H1 (cell line): ENCODE data around the gene HS3ST3B1. TPM values are rescaled to one million over a fixed set of nuclear protein-coding genes. Genes with fewer than 3 reads are reported as not detected.

Experiments used
- CTCF ChIA-PET: fragments of 300-600 bp; sonication (Branson Sonifier 250); formaldehyde crosslinking; loops from one replicate; lab custom pipeline; 2021; ENCODE audit not compliant: partially characterized antibody; lab: Charles Lee
- POLR2A ChIA-PET: fragments of 300-600 bp; sonication (Branson Sonifier 250); formaldehyde crosslinking; loops from one replicate; lab custom pipeline; 2021; ENCODE audit warnings: inconsistent platforms; ENCODE audit not compliant: partially characterized antibody; lab: Charles Lee
- DNase-seq, 2 experiments: peaks; one replicate each; pipeline versions ENCODE4 v3.0.0 to v3.0.0-alpha.2; 2010 to 2022; ENCODE audit warnings: low spot score in 2 of 2, low read depth in 1 of 2, mixed read lengths in 1 of 2
- FAIRE-seq: peaks from 2 replicates; lab custom pipeline; 2011; peaks lifted over from hg19 to GRCh38; lab: Jason Lieb, UNC
- H2AFZ ChIP-seq: 2 replicates; pipeline ENCODE4 v1.8.1; 2012; ENCODE audit warnings: low read length, inconsistent platforms
- H2AK5ac ChIP-seq: 2 replicates; pipeline ENCODE4 v1.6.1; 2013; ENCODE audit warnings: low read depth, low read length
- H2BK120ac ChIP-seq: replicated peaks from 2 replicates; pipeline ENCODE3; 2013; ENCODE audit warnings: low read depth, low read length, inconsistent platforms
- H2BK12ac ChIP-seq: 2 replicates; pipeline ENCODE4 v1.6.1; 2013; ENCODE audit warnings: low read depth, low read length
- H2BK15ac ChIP-seq: 2 replicates; pipeline ENCODE4 v1.6.1; 2013; ENCODE audit warnings: low read length
- H2BK20ac ChIP-seq: 2 replicates; pipeline ENCODE4 v1.6.1; 2013; ENCODE audit warnings: low read length
- H2BK5ac ChIP-seq: 2 replicates; pipeline ENCODE4 v1.6.1; 2013; ENCODE audit warnings: low read depth, low read length
- H3K14ac ChIP-seq: 2 replicates; pipeline ENCODE4 v1.6.1; 2013; ENCODE audit warnings: inconsistent platforms; ENCODE audit not compliant: insufficient read length
- H3K18ac ChIP-seq: 2 replicates; pipeline ENCODE4 v1.6.1; 2013; ENCODE audit warnings: low read length; ENCODE audit errors: extremely low read depth
- H3K23ac ChIP-seq: 2 replicates; pipeline ENCODE4 v1.6.1; 2013; ENCODE audit warnings: inconsistent platforms; ENCODE audit not compliant: insufficient read length
- H3K23me2 ChIP-seq: 2 replicates; pipeline ENCODE4 v1.6.1; 2013; ENCODE audit warnings: low read depth, low read length
- H3K27ac ChIP-seq: 2 replicates; pipeline ENCODE4 v1.6.1; 2011; ENCODE audit warnings: low read depth, low read length, inconsistent platforms
- H3K27me3 ChIP-seq, 4 experiments: replicated peaks in 1 of 4; 1 replicate in 1 of 4; 2 replicates in 3 of 4; pipeline versions ENCODE4 v1.6.1 to v1.8.1; 2011 to 2013; ENCODE audit warnings: low read length in 3 of 4, mild to moderate bottlenecking in 3 of 4, inconsistent platforms in 2 of 4, mixed read lengths in 2 of 4, moderate library complexity in 1 of 4; ENCODE audit not compliant: control insufficient read depth in 3 of 4, insufficient read depth in 3 of 4; ENCODE audit errors: extremely low read depth in 1 of 4
- H3K36me3 ChIP-seq, 4 experiments: 2 replicates each; pipeline versions ENCODE4 v1.6.1 to v1.8.1; 2011 to 2013; ENCODE audit warnings: mild to moderate bottlenecking in 4 of 4, low read length in 3 of 4, moderate library complexity in 2 of 4, control low read depth in 1 of 4, inconsistent platforms in 1 of 4; ENCODE audit not compliant: insufficient read depth in 4 of 4, control insufficient read depth in 2 of 4
- H3K4ac ChIP-seq: replicated peaks from 2 replicates; pipeline ENCODE3; 2013; ENCODE audit warnings: low read length, low read depth, mixed read lengths, inconsistent platforms; ENCODE audit not compliant: insufficient read length
- H3K4me1 ChIP-seq, 4 experiments: replicated peaks in 1 of 4; 1 replicate in 1 of 4; 2 replicates in 3 of 4; pipeline versions ENCODE4 v1.6.1 to v1.8.1; 2011 to 2013; ENCODE audit warnings: low read length in 3 of 4, inconsistent platforms in 2 of 4, mixed read lengths in 1 of 4; ENCODE audit not compliant: insufficient read depth in 4 of 4, control insufficient read depth in 3 of 4
- H3K4me2 ChIP-seq, 2 experiments: 2 replicates each; pipeline versions ENCODE4 v1.6.1 to v1.8.1; 2011 to 2013; ENCODE audit warnings: low read depth in 2 of 2, low read length in 2 of 2, control low read depth in 1 of 2, inconsistent platforms in 1 of 2, mild to moderate bottlenecking in 1 of 2; ENCODE audit not compliant: insufficient read depth in 1 of 2
- H3K4me3 ChIP-seq, 4 experiments: fragments of 200-600, 300-600 bp in 1 of 4; sonication (generic), shearing (Covaris generic), sonication (Bioruptor Twin) in 1 of 4; 2 replicates each; pipeline versions ENCODE4 v1.5.1 to v1.8.1; 2011 to 2016; ENCODE audit warnings: low read length in 4 of 4, low read depth in 3 of 4, control low read depth in 2 of 4, inconsistent platforms in 2 of 4, mild to moderate bottlenecking in 2 of 4, mixed read lengths in 1 of 4, moderate library complexity in 1 of 4; ENCODE audit not compliant: insufficient read depth in 2 of 4; ENCODE audit errors: extremely low read depth in 1 of 4
- H3K56ac ChIP-seq: replicated peaks from 2 replicates; pipeline ENCODE3; 2013; ENCODE audit warnings: low read depth, mild to moderate bottlenecking, mixed read lengths, low read length, inconsistent platforms; ENCODE audit not compliant: insufficient read length
- H3K79me1 ChIP-seq: 2 replicates; pipeline ENCODE4 v1.6.1; 2013; ENCODE audit warnings: low read depth, low read length, control low read depth
- H3K79me2 ChIP-seq, 2 experiments: 2 replicates each; pipeline versions ENCODE4 v1.6.1 to v1.8.1; 2012 to 2013; ENCODE audit warnings: low read length in 2 of 2, mild to moderate bottlenecking in 2 of 2, inconsistent platforms in 1 of 2; ENCODE audit not compliant: insufficient read depth in 2 of 2, control insufficient read depth in 1 of 2
- H3K9ac ChIP-seq, 4 experiments: replicated peaks in 1 of 4; 1 replicate in 1 of 4; 2 replicates in 3 of 4; pipeline versions ENCODE4 v1.6.1 to v1.8.1; 2011 to 2013; ENCODE audit warnings: low read depth in 3 of 4, low read length in 3 of 4, control low read depth in 2 of 4, mild to moderate bottlenecking in 2 of 4, moderate library complexity in 2 of 4, inconsistent platforms in 1 of 4; ENCODE audit errors: extremely low read depth in 1 of 4
- H3K9me3 ChIP-seq, 2 experiments: 2 replicates each; pipeline versions ENCODE4 v1.6.1 to v1.8.1; 2012 to 2013; ENCODE audit warnings: mild to moderate bottlenecking in 2 of 2, moderate library complexity in 2 of 2, control low read depth in 1 of 2, inconsistent platforms in 1 of 2, low read depth in 1 of 2, low read length in 1 of 2, mixed read lengths in 1 of 2; ENCODE audit not compliant: insufficient read depth in 2 of 2
- H4K20me1 ChIP-seq, 2 experiments: replicated peaks in 1 of 2; 2 replicates each; pipeline versions ENCODE3 to v1.8.1; 2011 to 2013; ENCODE audit warnings: inconsistent platforms in 2 of 2, low read length in 2 of 2, mild to moderate bottlenecking in 1 of 2; ENCODE audit not compliant: insufficient read depth in 2 of 2, control insufficient read depth in 1 of 2
- H4K5ac ChIP-seq: 2 replicates; pipeline ENCODE4 v1.6.1; 2013; ENCODE audit warnings: low read length, low read depth, mixed read lengths, inconsistent platforms; ENCODE audit not compliant: insufficient read length
- H4K8ac ChIP-seq: 2 replicates; pipeline ENCODE4 v1.8.0; 2013; ENCODE audit warnings: mild to moderate bottlenecking, moderate library complexity, low read length, inconsistent platforms; ENCODE audit not compliant: insufficient read depth; ENCODE audit errors: extremely low read depth
- H4K91ac ChIP-seq: replicated peaks from 2 replicates; pipeline ENCODE3; 2013; ENCODE audit warnings: low read length, mixed read lengths, inconsistent platforms; ENCODE audit not compliant: insufficient read length
- CTCF ChIP-seq, 3 experiments: IDR thresholded peaks; 1 replicate in 2 of 3; 2 replicates in 1 of 3; pipeline versions ENCODE4 v1.5.1 to v1.6.1; 2011; ENCODE audit warnings: low read length in 3 of 3, mild to moderate bottlenecking in 3 of 3, inconsistent platforms in 2 of 3, low read depth in 1 of 3, moderate library complexity in 1 of 3; ENCODE audit not compliant: insufficient read depth in 1 of 3; ENCODE audit errors: control extremely low read depth in 1 of 3
- EZH2 ChIP-seq: fragments of 200-600 bp; sonication (generic); IDR thresholded peaks from 2 replicates; pipeline ENCODE4 v1.7.1; 2012; ENCODE audit warnings: low read depth, mild to moderate bottlenecking, moderate library complexity, low read length, inconsistent platforms; ENCODE audit not compliant: severe bottlenecking
- GTF2F1 ChIP-seq: IDR thresholded peaks from 2 replicates; pipeline ENCODE4 v1.6.1; 2012; ENCODE audit warnings: low read depth, low read length, improper control_type of control experiment, borderline replicate concordance
- JUND ChIP-seq: IDR thresholded peaks from 2 replicates; pipeline ENCODE4 v1.6.1; 2011; ENCODE audit warnings: mild to moderate bottlenecking, improper control_type of control experiment, low read length
- KDM4A ChIP-seq: IDR thresholded peaks from one replicate; pipeline ENCODE4 v1.7.1; 2012; ENCODE audit warnings: low read depth, mild to moderate bottlenecking, moderate library complexity, low read length, inconsistent platforms; ENCODE audit not compliant: severe bottlenecking
- KDM5A ChIP-seq: fragments of 200-600 bp; IDR thresholded peaks from 2 replicates; pipeline ENCODE4 v1.7.1; 2012; ENCODE audit warnings: mild to moderate bottlenecking, low read length, inconsistent platforms, mixed read lengths
- NANOG ChIP-seq: IDR thresholded peaks from 2 replicates; pipeline ENCODE4 v1.6.1; 2011; ENCODE audit warnings: low read length, low read depth, mild to moderate bottlenecking, inconsistent platforms; ENCODE audit not compliant: insufficient read depth, poor library complexity, severe bottlenecking
- POLR2AphosphoS5 ChIP-seq: IDR thresholded peaks from 2 replicates; pipeline ENCODE4 v1.6.1; 2011; ENCODE audit warnings: low read depth, low read length
- SP2 ChIP-seq: IDR thresholded peaks from 2 replicates; pipeline ENCODE4 v1.6.1; 2012; ENCODE audit warnings: mild to moderate bottlenecking, low read length, inconsistent platforms
- USF2 ChIP-seq: IDR thresholded peaks from 2 replicates; pipeline ENCODE4 v1.6.1; 2011; ENCODE audit warnings: low read length, improper control_type of control experiment
- WGBS, 2 experiments: shearing (Covaris generic) in 1 of 2; methylation state at CpG; one replicate each; pipeline versions ENCODE4 v1.1.6 to v1.1.7; 2013 to 2015; ENCODE audit warnings: low lambda C conversion rate in 2 of 2, mixed read lengths in 2 of 2, inconsistent platforms in 1 of 2, low coverage in 1 of 2, missing lambda C conversion rate in 1 of 2; ENCODE audit not compliant: insufficient replicate concordance in 2 of 2, insufficient coverage in 1 of 2, insufficient read length in 1 of 2; ENCODE audit errors: extremely low coverage in 1 of 2, missing lambda C conversion rate in 1 of 2; 5-methylcytosine and 5-hydroxymethylcytosine counted together
- polyA plus RNA-seq, 7 experiments: library from polyadenylated mRNA; depleted of rRNA in 3 of 7; stranded (reverse) in 5 of 7; unstranded in 2 of 7; fragments of >200 nt in 5 of 7; fragments of 200-250 nt in 2 of 7; gene quantifications; 1 replicate in 5 of 7; 2 replicates in 1 of 7; 4 replicates in 1 of 7; pipeline versions ENCODE4 v1.2.1 to v1.2.3, GENCODE V29; 2011 to 2013; ENCODE audit warnings: missing spikeins in 2 of 7, mixed read lengths in 2 of 7
- total RNA-seq: library from RNA; stranded (reverse); fragmentation: NEBNext Ultra II Directional; extraction: Animal tissue kit (Norgen Biotek cat#: 25700); gene quantifications from 2 replicates; pipeline ENCODE4 v1.2.1, GENCODE V29; 2021

The HS3ST3B1 gene
- total and polyA plus RNA-seq, 2 of the 8 experiments (the other 6 are each of a cell fraction or from before 2014, with no cell fraction given) = 4.7 to 14.4 TPM

GRCh38 chr17:14302091-14302430 lies 1.2 kb downstream of the HS3ST3B1 start:
- peak overlapping the region; percentile 93 for H2BK12ac ChIP-seq
- no peak for DNase-seq
- peak overlapping the region; percentile 85 for H3K4me2 ChIP-seq
- no peaks in the 10 kb centered on the region for H3K9me3 ChIP-seq
- H2BK120ac ChIP-seq = no peak overlapping the region
- no peak overlapping the region for H3K56ac ChIP-seq
- no peak overlapping the region for H4K8ac ChIP-seq
- H3K18ac ChIP-seq = peak overlapping the region; percentile 75
- no peak for FAIRE-seq
- no peak overlapping the region for H2AK5ac ChIP-seq
- peak overlapping the region in 2 of 4 experiments; percentile 35 to 39; a peak in 4 of 7 replicates for H3K9ac ChIP-seq
- no peak overlapping the region for H3K23ac ChIP-seq
- H3K4me1 ChIP-seq = peaks cover 4 to 44% (median 22%) of the 10 kb centered on the region in 4 experiments
- no peak overlapping the region for H2BK20ac ChIP-seq
- POLR2A ChIA-PET = interaction anchor here (1.4 kb wide), 1 partner anchor 30 kb away, joined by 3 read pairs; no protein-coding TSS in a partner anchor
- H4K91ac ChIP-seq = no peak overlapping the region
- no peak overlapping the region for H3K14ac ChIP-seq
- no peaks in the 10 kb centered on the region; a peak in 1 of 8 replicates for H3K36me3 ChIP-seq
- CTCF ChIA-PET = interaction anchor here (0.5 to 2.2 kb wide), 17 partner anchors 8 to 707 kb away, joined by 3 to 11 read pairs (median 3); no protein-coding TSS in a partner anchor
- H3K27ac ChIP-seq = no peak overlapping the region
- H2BK15ac ChIP-seq = no peak overlapping the region; the same call in 1 of the 2 replicates
- H3K23me2 ChIP-seq = peaks cover 40% of the 10 kb centered on the region
- no peak overlapping the region for H3K4ac ChIP-seq
- peaks cover 0 to 54% of the 10 kb centered on the region in 2 experiments; a peak in 2 of 4 replicates for H3K79me2 ChIP-seq
- peak overlapping the region; percentile 49; the same call in 1 of the 2 replicates for H2BK5ac ChIP-seq
- H4K20me1 ChIP-seq = peaks cover 9 to 16% of the 10 kb centered on the region in 2 experiments
- H4K5ac ChIP-seq = no peak overlapping the region
- H3K27me3 ChIP-seq = peaks cover 17 to 70% (median 59%) of the 10 kb centered on the region in 4 experiments
- H3K4me3 ChIP-seq = peak overlapping the region; percentile 48 to 87 (median 75)
- H3K79me1 ChIP-seq = no peaks in the 10 kb centered on the region
- H2AFZ ChIP-seq = no peak overlapping the region
- 3% methylated on average over 25 of the region's 25 CpGs; no CpG with 5 or more reads in 1 of the 2 experiments for WGBS, 2 experiments
- no peak for TF ChIP-seq USF2
- TF ChIP-seq KDM4A = no peak
- TF ChIP-seq KDM5A = no peak
- no peak for TF ChIP-seq EZH2
- no peak for TF ChIP-seq POLR2AphosphoS5
- no peak for TF ChIP-seq CTCF (IDR thresholded peaks at IDR 0.05; ENCODE audit: control extremely low read depth in 1 of 3, insufficient read depth in 1 of 3, low read depth in 1 of 3, low read length in 3 of 3)
- TF ChIP-seq GTF2F1 = no peak
- no peak for TF ChIP-seq JUND
- TF ChIP-seq NANOG = no peak
- no peak for TF ChIP-seq SP2
